ENCODE data around the gene AMZ2.

Gene AMZ2, protein sequence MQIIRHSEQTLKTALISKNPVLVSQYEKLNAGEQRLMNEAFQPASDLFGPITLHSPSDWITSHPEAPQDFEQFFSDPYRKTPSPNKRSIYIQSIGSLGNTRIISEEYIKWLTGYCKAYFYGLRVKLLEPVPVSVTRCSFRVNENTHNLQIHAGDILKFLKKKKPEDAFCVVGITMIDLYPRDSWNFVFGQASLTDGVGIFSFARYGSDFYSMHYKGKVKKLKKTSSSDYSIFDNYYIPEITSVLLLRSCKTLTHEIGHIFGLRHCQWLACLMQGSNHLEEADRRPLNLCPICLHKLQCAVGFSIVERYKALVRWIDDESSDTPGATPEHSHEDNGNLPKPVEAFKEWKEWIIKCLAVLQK

DNA sequence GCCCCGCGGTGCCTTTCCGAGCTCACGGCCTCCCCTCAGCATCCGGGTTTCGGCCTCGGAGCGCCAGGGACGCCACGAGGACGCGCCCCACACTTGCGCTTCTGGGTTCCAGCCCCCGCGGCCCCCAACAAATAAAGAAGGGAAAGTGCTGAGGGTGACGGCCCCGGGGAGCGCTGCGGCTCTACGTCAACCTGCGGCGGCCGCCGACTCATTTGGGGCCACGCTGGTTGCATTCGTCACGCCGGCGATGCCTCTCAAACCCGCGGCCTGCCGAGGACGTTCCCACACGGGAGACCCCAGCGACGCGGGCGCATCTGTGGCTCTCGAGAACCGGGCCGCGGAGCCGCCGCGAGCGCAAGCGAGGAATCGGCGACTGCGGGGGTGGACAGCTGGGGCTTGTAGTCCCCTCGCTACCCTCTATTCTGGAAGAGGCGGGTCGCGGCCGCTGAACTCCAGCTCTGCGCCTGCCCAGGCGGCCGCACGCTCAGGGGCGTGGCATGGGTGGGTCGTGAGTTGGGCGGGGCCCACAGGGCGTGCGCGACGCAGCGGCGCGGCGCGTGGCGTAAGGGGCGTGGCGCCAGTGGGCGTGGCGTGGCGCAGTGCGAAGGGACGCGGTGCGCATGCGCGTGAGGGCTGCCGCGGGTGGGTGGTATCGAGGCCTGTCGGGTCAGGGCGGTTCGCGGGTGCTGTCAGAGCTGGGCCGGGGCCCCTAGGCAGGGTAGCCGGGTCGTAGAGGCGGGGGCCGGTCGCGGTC lies at the start of gene AMZ2:
Gene AMZ2 (plus strand): TSS at position 599 of the 754 bp plus-strand sequence. CDS start 2,145 bp downstream, outside the sequence.
- H3K4me2 ChIP-seq = peak within 1 kb of the TSS; percentile 75
- H3K36me3 ChIP-seq (ENCODE audit: insufficient read depth) = no peaks in the 10 kb centered on the region
- TF ChIP-seq, protein P1, sequence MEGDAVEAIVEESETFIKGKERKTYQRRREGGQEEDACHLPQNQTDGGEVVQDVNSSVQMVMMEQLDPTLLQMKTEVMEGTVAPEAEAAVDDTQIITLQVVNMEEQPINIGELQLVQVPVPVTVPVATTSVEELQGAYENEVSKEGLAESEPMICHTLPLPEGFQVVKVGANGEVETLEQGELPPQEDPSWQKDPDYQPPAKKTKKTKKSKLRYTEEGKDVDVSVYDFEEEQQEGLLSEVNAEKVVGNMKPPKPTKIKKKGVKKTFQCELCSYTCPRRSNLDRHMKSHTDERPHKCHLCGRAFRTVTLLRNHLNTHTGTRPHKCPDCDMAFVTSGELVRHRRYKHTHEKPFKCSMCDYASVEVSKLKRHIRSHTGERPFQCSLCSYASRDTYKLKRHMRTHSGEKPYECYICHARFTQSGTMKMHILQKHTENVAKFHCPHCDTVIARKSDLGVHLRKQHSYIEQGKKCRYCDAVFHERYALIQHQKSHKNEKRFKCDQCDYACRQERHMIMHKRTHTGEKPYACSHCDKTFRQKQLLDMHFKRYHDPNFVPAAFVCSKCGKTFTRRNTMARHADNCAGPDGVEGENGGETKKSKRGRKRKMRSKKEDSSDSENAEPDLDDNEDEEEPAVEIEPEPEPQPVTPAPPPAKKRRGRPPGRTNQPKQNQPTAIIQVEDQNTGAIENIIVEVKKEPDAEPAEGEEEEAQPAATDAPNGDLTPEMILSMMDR (conservative IDR thresholded peaks at IDR 0.05; ENCODE audit: low read depth, low read length) = no peak
- H3K79me2 ChIP-seq (ENCODE audit: insufficient read depth, low read depth) = no peaks in the 10 kb centered on the region
- H3K9ac ChIP-seq = peak within 1 kb of the TSS; percentile 91
- H3K27me3 ChIP-seq (ENCODE audit: insufficient read depth, low read depth) = no peaks in the 10 kb centered on the region
- H2AFZ ChIP-seq (ENCODE audit: low read depth) = peak within 1 kb of the TSS; percentile 73
- H3K27ac ChIP-seq = peak within 1 kb of the TSS; percentile 90
- peak within 1 kb of the TSS; percentile 27 for H3K4me3 ChIP-seq (IDR thresholded peaks at IDR 0.05; ENCODE audit: insufficient read depth, low read depth, low read length)
- peaks cover 16% of the 10 kb centered on the region for H3K4me1 ChIP-seq (ENCODE audit: low read depth, poor library complexity, severe bottlenecking)
- no peaks in the 10 kb centered on the region for H4K20me1 ChIP-seq (ENCODE audit: insufficient read depth)

DNA sequence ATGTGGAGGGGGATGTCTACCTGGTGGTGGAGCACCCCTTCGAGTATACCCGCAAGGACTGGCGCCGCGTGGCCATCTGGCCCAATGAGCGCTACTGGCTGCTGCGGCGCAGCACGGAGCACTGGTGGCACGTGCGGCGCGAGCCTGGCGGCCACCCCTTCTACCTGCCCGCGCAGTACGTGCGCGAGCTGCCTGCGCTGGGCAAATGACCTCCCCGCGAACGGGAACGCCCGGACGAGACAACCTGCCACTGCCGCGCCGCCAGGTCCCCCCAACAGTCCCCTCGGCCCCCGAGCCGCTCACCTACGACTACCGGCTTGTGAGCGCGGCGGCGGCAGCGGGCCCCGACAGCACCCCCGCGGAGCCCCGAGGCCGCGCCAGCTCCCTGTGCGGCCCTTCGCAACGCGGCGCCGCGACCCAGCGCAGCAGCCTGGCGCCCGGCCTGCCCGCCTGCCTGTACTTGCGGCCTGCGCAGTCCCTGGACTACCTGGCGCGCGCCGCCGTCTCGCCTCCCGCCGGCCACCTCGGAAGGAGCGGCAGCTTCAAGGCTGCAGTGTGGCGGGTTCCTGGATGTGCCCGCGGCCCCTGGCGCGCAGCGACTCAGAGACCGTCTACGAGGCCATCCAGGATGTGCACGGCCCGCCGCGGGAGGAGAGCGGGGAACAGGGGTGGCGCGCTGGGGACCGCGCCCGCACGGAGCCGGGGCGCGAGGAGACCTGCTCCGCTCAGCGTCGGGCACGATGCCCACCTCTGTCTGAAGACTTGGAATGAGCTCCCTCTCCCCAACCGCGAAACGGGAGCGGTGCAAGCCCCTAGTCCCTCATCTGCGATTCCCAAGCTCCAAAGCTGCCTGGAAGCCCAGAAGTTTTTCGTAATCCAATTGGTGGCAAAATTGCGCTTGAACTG lies 48.7 kb upstream of the AMZ2 start:
- Histone ChIP-seq H3K4me3 (IDR thresholded peaks at IDR 0.05; ENCODE audit: insufficient read depth, low read depth, low read length) (no peak overlapping the region), H3K4me2 (peak overlapping the region; percentile 66)

DNA sequence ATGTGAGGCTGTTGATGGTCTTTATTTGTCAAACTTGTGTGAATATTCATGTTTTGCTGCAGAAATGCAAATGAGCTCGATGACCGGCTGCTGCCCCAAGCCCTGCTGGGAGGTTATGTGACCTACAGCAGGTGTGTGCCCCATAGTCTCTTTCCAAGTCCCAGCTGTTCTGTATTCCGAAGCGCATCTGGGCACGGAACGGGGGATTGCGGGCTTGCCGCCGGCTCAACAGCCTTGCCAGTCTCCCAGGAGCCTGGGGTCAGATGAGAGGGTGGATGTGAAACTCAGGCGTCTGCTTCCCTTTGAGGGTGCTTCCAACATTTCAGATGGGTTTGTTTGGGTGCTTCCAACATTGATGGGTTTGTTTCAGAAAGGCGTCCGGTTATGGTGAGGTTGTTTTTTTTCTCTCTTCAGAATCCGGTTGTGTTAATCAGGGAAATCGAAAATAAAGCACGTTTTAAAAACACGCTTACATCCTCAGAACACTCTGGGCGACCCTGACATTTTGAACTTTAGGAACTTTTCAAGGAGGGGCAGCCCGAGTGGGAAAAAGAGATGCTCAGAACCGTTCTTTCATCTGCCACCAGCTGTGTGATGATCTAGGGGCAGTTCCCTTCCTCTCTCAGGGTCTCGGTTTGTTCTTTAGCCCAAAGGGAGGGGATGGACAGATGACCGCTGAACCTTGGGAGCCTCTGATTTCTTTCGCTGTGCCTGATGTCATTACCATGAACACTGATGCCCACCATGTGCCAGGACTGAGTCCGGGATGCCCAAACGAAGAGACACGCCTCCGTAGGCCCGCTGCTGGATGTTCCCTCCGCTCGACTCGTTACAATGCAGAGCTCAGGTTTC lies 47.8 kb upstream of the AMZ2 start:
- H3K4me2 ChIP-seq = peak overlapping the region; percentile 66
- peaks cover 37% of the 10 kb centered on the region for H3K4me1 ChIP-seq (ENCODE audit: low read depth, poor library complexity, severe bottlenecking)
- H3K36me3 ChIP-seq (ENCODE audit: insufficient read depth) = no peaks in the 10 kb centered on the region
- TF ChIP-seq, protein P1 (conservative IDR thresholded peaks at IDR 0.05; ENCODE audit: low read depth, low read length) = no peak
- H3K4me3 ChIP-seq (IDR thresholded peaks at IDR 0.05; ENCODE audit: insufficient read depth, low read depth, low read length) = no peak overlapping the region
- H3K27me3 ChIP-seq (ENCODE audit: insufficient read depth, low read depth) = peaks cover 31% of the 10 kb centered on the region
- H3K79me2 ChIP-seq (ENCODE audit: insufficient read depth, low read depth) = no peaks in the 10 kb centered on the region
- H3K27ac ChIP-seq = no peak overlapping the region
- no peak overlapping the region for H3K9ac ChIP-seq
- no peaks in the 10 kb centered on the region for H4K20me1 ChIP-seq (ENCODE audit: insufficient read depth)
- H2AFZ ChIP-seq (ENCODE audit: low read depth) = peak overlapping the region; percentile 94

More for the DNA sequence above, 48.7 kb upstream of the AMZ2 start:
- no peak overlapping the region for H3K27ac ChIP-seq
- H3K36me3 ChIP-seq (ENCODE audit: insufficient read depth) = no peaks in the 10 kb centered on the region
- H3K4me1 ChIP-seq (ENCODE audit: low read depth, poor library complexity, severe bottlenecking) = peaks cover 31% of the 10 kb centered on the region
- TF ChIP-seq, protein P1 (conservative IDR thresholded peaks at IDR 0.05; ENCODE audit: low read depth, low read length) = no peak
- peak overlapping the region; percentile 94; the same call in 1 of the 2 replicates for H2AFZ ChIP-seq (ENCODE audit: low read depth)
- no peaks in the 10 kb centered on the region for H4K20me1 ChIP-seq (ENCODE audit: insufficient read depth)
- H3K79me2 ChIP-seq (ENCODE audit: insufficient read depth, low read depth) = no peaks in the 10 kb centered on the region
- H3K27me3 ChIP-seq (ENCODE audit: insufficient read depth, low read depth) = peaks cover 31% of the 10 kb centered on the region
- no peak overlapping the region for H3K9ac ChIP-seq

Measured in KMS-11 (cell line).